ENCODE results near the gene ZSWIM7.

DNA sequence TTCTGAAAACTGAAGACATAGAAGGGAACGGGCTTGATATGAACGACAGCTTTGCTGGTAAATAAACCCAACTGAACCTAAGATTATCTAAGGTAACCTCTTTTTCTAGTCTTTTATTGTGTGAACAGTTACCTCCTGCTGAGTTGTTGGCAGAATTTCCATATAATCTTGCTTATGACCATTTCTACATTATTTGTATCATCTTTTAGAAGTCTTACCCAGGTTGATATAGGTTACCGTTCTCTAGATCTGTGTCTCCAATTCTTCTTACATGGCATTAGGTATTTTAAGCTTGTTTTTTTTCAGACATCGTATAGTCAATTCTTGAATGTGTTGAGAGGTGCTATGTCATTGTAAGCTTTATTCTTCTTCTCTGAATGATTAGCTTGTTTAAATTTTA is 24.4 kb upstream of the ZSWIM7 start:
- TF ChIP-seq CTCF (IDR thresholded peaks at IDR 0.05) = no peak
- no peak for TF ChIP-seq POLR2AphosphoS5 (IDR thresholded peaks at IDR 0.05)
- TF ChIP-seq EP300 (IDR thresholded peaks at IDR 0.05) = no peak
- TF ChIP-seq POLR2A (IDR thresholded peaks at IDR 0.05) = no peak

Measured in suprapubic skin (tissue), 4 donors.